Keratinocyte (primary cell): ENCODE results near the gene PRSS50. TPM values are rescaled to one million over a fixed set of nuclear protein-coding genes. Genes with fewer than 3 reads are reported as not detected.

Experiments
- DNase-seq: peaks from one replicate; pipeline ENCODE4 v3.0.0-alpha.2; 2011; ENCODE audit warnings: low read depth, missing footprints, low spot score
- FAIRE-seq: peaks from 2 replicates; lab custom pipeline; 2011; peaks lifted over from hg19 to GRCh38; lab: Jason Lieb, UNC
- H2AFZ ChIP-seq: 2 replicates; pipeline ENCODE4 v1.6.0; 2012; ENCODE audit warnings: low read length, control low read depth, inconsistent platforms; ENCODE audit not compliant: control insufficient read depth
- H3K27ac ChIP-seq: 2 replicates; pipeline ENCODE4 v1.5.1; 2011; ENCODE audit warnings: low read length; ENCODE audit not compliant: control insufficient read depth, insufficient read depth
- H3K27me3 ChIP-seq: 3 replicates; pipeline ENCODE4 v1.6.0; 2011; ENCODE audit warnings: low read length; ENCODE audit not compliant: control insufficient read depth, insufficient read depth; ENCODE audit errors: extremely low read depth
- H3K36me3 ChIP-seq, 2 experiments: 2 replicates in 1 of 2; 3 replicates in 1 of 2; pipeline ENCODE4 v1.5.1; 2011; ENCODE audit warnings: low read length in 2 of 2, mild to moderate bottlenecking in 1 of 2; ENCODE audit not compliant: control insufficient read depth in 2 of 2, insufficient read depth in 2 of 2; ENCODE audit errors: extremely low read depth in 1 of 2
- H3K4me1 ChIP-seq: 3 replicates; pipeline ENCODE4 v1.5.1; 2011; ENCODE audit warnings: low read length; ENCODE audit not compliant: control insufficient read depth, insufficient read depth; ENCODE audit errors: extremely low read depth
- H3K4me2 ChIP-seq: 3 replicates; pipeline ENCODE4 v1.6.0; 2011; ENCODE audit warnings: low read depth, low read length; ENCODE audit not compliant: control insufficient read depth, insufficient read depth; ENCODE audit errors: extremely low read depth
- H3K4me3 ChIP-seq, 3 experiments: fragments of 200-600 bp in 1 of 3; sonication (generic) in 1 of 3; 2 replicates in 2 of 3; 3 replicates in 1 of 3; pipeline ENCODE4 v1.5.1; 2011 to 2016; ENCODE audit warnings: low read length in 3 of 3, mild to moderate bottlenecking in 3 of 3, control low read depth in 2 of 3, inconsistent platforms in 1 of 3, low read depth in 1 of 3, mixed read lengths in 1 of 3, mixed run types in 1 of 3, moderate library complexity in 1 of 3; ENCODE audit not compliant: control insufficient read depth in 2 of 3, insufficient read depth in 2 of 3; ENCODE audit errors: extremely low read depth in 1 of 3
- H3K79me2 ChIP-seq: 2 replicates; pipeline ENCODE4 v1.6.0; 2012; ENCODE audit warnings: low read length; ENCODE audit not compliant: control insufficient read depth, insufficient read depth
- H3K9ac ChIP-seq: 3 replicates; pipeline ENCODE4 v1.6.0; 2011; ENCODE audit warnings: low read length; ENCODE audit not compliant: control insufficient read depth, insufficient read depth; ENCODE audit errors: extremely low read depth
- H3K9me1 ChIP-seq: 3 replicates; pipeline ENCODE4 v1.6.0; 2011; ENCODE audit warnings: low read length; ENCODE audit not compliant: control insufficient read depth, insufficient read depth; ENCODE audit errors: extremely low read depth
- H3K9me3 ChIP-seq: 2 replicates; pipeline ENCODE4 v1.5.1; 2012; ENCODE audit warnings: low read depth, low read length; ENCODE audit not compliant: control insufficient read depth
- H4K20me1 ChIP-seq: 3 replicates; pipeline ENCODE4 v1.6.0; 2011; ENCODE audit warnings: low read length; ENCODE audit not compliant: control insufficient read depth, insufficient read depth; ENCODE audit errors: extremely low read depth
- EZH2 ChIP-seq: IDR thresholded peaks from one replicate; pipeline ENCODE4 v1.6.1; 2012; ENCODE audit warnings: inconsistent platforms, mild to moderate bottlenecking, low read length, moderate library complexity
- dilution Hi-C: fragments of 300-500 bp; cut with MboI; formaldehyde crosslinking; loops from one replicate; pipeline ENCODE4 v1.7.0; 2020; ENCODE audit warnings: low sequenced_read_pairs; ENCODE audit not compliant: extremely low pct_ligation_motif_present
- polyA plus RNA-seq, 5 experiments: library from polyadenylated mRNA; depleted of rRNA in 3 of 5; stranded (reverse) in 3 of 5; stranded (forward) in 1 of 5; unstranded in 1 of 5; fragments of >200 nt; gene quantifications; 1 replicate in 1 of 5; 2 replicates in 3 of 5; 3 replicates in 1 of 5; pipeline versions ENCODE4 v1.2.1 to v1.2.3, GENCODE V29; 2011 to 2012; ENCODE audit warnings: missing spikeins in 2 of 5, low read depth in 1 of 5, low replicate concordance in 1 of 5
- TF ChIP-seq, protein P1 (sequence below), 3 experiments: IDR thresholded peaks in 1 of 3; conservative IDR thresholded peaks in 1 of 3; optimal IDR thresholded peaks in 1 of 3; 2 replicates in 2 of 3; 3 replicates in 1 of 3; pipeline versions ENCODE3 to v1.5.1; 2011; ENCODE audit warnings: low read length in 3 of 3, mild to moderate bottlenecking in 3 of 3, moderate library complexity in 2 of 3, control low read depth in 1 of 3, inconsistent platforms in 1 of 3; ENCODE audit not compliant: insufficient read depth in 2 of 3; ENCODE audit errors: extremely low read depth in 1 of 3

The PRSS50 gene
- polyA plus RNA-seq, 1 donor (not counting 4 experiments of a cell fraction or from before 2014, with no cell fraction given), result not detected

DNA sequence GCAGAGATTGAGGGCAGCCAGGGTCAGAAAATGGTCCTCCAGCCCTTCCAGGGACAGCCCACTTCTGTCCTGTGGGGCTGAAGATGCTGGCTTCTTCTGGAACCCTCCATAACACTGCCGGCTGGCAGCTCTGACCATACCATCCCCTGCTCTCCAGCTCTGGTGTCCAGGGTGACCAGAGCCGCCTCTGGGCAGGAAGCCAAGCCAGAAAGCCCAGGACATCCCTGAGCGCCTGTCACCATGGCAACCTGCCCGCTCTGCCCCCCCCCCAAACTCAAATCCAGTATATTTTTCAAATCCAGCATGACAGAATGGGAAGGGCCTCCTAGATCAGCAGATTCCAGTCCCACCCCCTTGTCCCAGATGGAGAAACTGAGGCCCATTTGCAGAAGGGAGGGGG lies 16.9 kb downstream of the PRSS50 start:
- Histone ChIP-seq H3K9me1 (no peaks in the 10 kb centered on the region), H2AFZ (no peak overlapping the region), H3K27me3 (peaks cover 33% of the 10 kb centered on the region), H3K4me2 (no peak overlapping the region), H3K4me1 (peaks cover 4% of the 10 kb centered on the region), H3K79me2 (no peaks in the 10 kb centered on the region), H3K4me3 (no peak overlapping the region), H3K27ac (no peak overlapping the region), H3K9ac (no peak overlapping the region), H3K9me3 (no peaks in the 10 kb centered on the region), H4K20me1 (no peaks in the 10 kb centered on the region), H3K36me3 (no peaks in the 10 kb centered on the region)
- dilution Hi-C loops, result no loop called here
- DNase-seq, result no peak
- TF ChIP-seq EZH2, result no peak
- TF ChIP-seq, protein P1, sequence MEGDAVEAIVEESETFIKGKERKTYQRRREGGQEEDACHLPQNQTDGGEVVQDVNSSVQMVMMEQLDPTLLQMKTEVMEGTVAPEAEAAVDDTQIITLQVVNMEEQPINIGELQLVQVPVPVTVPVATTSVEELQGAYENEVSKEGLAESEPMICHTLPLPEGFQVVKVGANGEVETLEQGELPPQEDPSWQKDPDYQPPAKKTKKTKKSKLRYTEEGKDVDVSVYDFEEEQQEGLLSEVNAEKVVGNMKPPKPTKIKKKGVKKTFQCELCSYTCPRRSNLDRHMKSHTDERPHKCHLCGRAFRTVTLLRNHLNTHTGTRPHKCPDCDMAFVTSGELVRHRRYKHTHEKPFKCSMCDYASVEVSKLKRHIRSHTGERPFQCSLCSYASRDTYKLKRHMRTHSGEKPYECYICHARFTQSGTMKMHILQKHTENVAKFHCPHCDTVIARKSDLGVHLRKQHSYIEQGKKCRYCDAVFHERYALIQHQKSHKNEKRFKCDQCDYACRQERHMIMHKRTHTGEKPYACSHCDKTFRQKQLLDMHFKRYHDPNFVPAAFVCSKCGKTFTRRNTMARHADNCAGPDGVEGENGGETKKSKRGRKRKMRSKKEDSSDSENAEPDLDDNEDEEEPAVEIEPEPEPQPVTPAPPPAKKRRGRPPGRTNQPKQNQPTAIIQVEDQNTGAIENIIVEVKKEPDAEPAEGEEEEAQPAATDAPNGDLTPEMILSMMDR (optimal IDR thresholded peaks at IDR 0.05 in 1 of 3, IDR thresholded peaks at IDR 0.05 in 1 of 3, conservative IDR thresholded peaks at IDR 0.05 in 1 of 3; ENCODE audit: extremely low read depth in 1 of 3, insufficient read depth in 2 of 3, low read length in 3 of 3), result no peak
- FAIRE-seq, result no peak

DNA sequence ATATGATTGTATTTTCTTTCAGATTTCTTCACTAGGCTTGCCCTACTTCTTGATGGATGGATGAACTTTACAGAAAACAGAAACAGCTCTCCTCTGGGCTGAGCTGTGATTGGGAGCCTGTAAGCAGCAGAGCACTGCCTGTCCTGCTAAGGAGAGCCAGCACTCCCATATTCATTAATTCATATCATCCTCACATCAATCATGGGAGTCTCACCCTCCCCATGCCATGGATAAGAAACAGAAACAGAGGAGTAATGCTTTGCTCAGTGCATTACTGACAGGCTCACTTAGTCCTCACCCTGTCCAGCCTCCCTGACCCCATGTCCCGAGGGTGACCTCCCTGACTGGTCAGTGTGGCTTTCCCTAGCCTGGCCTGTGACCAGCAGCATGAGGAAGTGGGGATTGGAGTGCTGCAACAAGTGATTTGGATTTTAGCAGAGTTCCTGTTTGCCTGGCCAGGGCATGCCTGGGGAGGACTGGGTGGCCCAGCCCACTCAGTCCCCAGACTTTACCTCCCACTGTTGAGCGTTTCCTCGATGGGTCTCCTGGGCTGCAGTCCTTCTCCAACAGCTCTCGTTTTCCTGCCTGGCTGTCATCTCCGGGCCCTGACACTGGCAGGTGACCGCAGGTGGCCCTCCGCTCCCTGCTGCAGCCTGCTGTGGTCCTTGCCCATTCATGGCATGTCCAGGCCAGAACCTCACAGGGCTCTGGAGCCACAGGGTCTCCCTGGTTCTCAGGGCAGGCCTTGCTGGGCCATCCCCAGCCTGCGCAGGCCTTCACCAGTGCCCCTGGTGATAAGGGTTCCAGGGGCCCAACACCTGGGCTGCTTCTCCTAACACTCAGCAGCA lies 17.8 kb downstream of the PRSS50 start:
- FAIRE-seq, result no peak
- TF ChIP-seq, protein P1 (optimal IDR thresholded peaks at IDR 0.05 in 1 of 3, IDR thresholded peaks at IDR 0.05 in 1 of 3, conservative IDR thresholded peaks at IDR 0.05 in 1 of 3; ENCODE audit: extremely low read depth in 1 of 3, insufficient read depth in 2 of 3, low read length in 3 of 3), result no peak
- Histone ChIP-seq H3K36me3 (no peaks in the 10 kb centered on the region), H3K4me2 (no peak overlapping the region), H2AFZ (no peak overlapping the region), H4K20me1 (no peaks in the 10 kb centered on the region), H3K4me1 (peaks cover 12% of the 10 kb centered on the region), H3K9ac (no peak overlapping the region), H3K27ac (no peak overlapping the region), H3K9me3 (no peaks in the 10 kb centered on the region), H3K79me2 (no peaks in the 10 kb centered on the region), H3K27me3 (peaks cover 33% of the 10 kb centered on the region), H3K9me1 (no peaks in the 10 kb centered on the region), H3K4me3 (no peak overlapping the region)
- dilution Hi-C loops, result no loop called here
- no peak for DNase-seq
